Measurements from ENCODE around the gene FAM20B. TPM values are rescaled to one million over a fixed set of nuclear protein-coding genes. Genes with fewer than 3 reads are reported as not detected.
A peak's percentile ranks its signal among the peaks of the same experiment; 100 is the strongest.
"Not testable (repeated sequence)": the region's sequence is repeated elsewhere in the genome, so short reads cannot be mapped to it uniquely, and the experiment has no call there.

Gene FAM20B
- total RNA-seq, 1 experiment from 2014 or later: 30.0 TPM

GRCh38 chr1:179001451-179001850 is 24.2 kb upstream of the FAM20B start:
- no peaks in the 10 kb centered on the region for H3K36me3 ChIP-seq (ENCODE audit: insufficient read depth, low read length)
- H3K79me2 ChIP-seq (ENCODE audit: low read length): no peaks in the 10 kb centered on the region
- no peak overlapping the region for H3K4me3 ChIP-seq (ENCODE audit: low read length)
- H3K9me2 ChIP-seq (replicated peaks; ENCODE audit: insufficient read depth, low read length): no peaks in the 10 kb centered on the region
- no peak overlapping the region for H3K27ac ChIP-seq (ENCODE audit: low read length)
- DNase-seq: no peak
- no peak overlapping the region for H2AFZ ChIP-seq (ENCODE audit: low read length)
- H3K9me3 ChIP-seq (ENCODE audit: low read length): no peaks in the 10 kb centered on the region
- no peaks in the 10 kb centered on the region for H3K27me3 ChIP-seq (ENCODE audit: low read length)
- H4K20me1 ChIP-seq (ENCODE audit: insufficient read depth, low read depth, low read length): no peaks in the 10 kb centered on the region
- H3K9ac ChIP-seq (ENCODE audit: low read length): no peak overlapping the region
- H3K4me2 ChIP-seq (ENCODE audit: low read depth, low read length, poor library complexity, severe bottlenecking): no peak overlapping the region
- H3K4me1 ChIP-seq (ENCODE audit: low read length): peaks cover 25% of the 10 kb centered on the region

DNA sequence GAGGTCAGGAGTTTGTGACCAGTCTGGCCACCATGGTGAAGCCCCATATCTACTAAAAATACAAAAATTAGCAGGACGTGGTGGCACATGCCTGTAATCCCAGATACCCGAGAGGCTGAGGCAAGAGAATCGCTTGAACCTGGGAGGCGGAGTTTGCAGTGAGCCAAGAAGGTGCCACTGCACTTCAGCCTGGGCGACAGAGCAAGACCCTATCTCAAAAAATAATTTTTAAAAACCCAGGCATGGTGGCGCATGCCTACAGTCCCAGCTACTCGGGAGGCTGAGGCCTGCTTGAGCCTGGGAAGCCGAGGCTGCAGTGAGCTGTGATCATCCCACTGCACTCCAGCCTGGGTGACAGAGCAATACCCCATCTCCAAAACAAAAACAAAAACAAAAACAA is 23.6 kb upstream of the FAM20B start:
- H3K4me2 ChIP-seq (ENCODE audit: low read depth, low read length, poor library complexity, severe bottlenecking): peak overlapping the region; percentile 41
- H3K27ac ChIP-seq (ENCODE audit: low read length); DNase-seq; H3K9me3 ChIP-seq (ENCODE audit: low read length); H4K20me1 ChIP-seq (ENCODE audit: insufficient read depth, low read depth, low read length); H3K36me3 ChIP-seq (ENCODE audit: insufficient read depth, low read length); H3K9me2 ChIP-seq (replicated peaks; ENCODE audit: insufficient read depth, low read length); H3K27me3 ChIP-seq (ENCODE audit: low read length); H3K79me2 ChIP-seq (ENCODE audit: low read length): not testable (repeated sequence)
- H3K4me1 ChIP-seq (ENCODE audit: low read length): peaks cover 25% of the 10 kb centered on the region
- H3K9ac ChIP-seq (ENCODE audit: low read length): 0 out of 2 replicates have a peak overlapping the region, but pooled peaks have one; percentile 17
- H3K4me3 ChIP-seq (ENCODE audit: low read length): peak overlapping the region; percentile 41
- H2AFZ ChIP-seq (ENCODE audit: low read length): peak overlapping the region; percentile 88; the same call in 1 of the 2 replicates

DNA sequence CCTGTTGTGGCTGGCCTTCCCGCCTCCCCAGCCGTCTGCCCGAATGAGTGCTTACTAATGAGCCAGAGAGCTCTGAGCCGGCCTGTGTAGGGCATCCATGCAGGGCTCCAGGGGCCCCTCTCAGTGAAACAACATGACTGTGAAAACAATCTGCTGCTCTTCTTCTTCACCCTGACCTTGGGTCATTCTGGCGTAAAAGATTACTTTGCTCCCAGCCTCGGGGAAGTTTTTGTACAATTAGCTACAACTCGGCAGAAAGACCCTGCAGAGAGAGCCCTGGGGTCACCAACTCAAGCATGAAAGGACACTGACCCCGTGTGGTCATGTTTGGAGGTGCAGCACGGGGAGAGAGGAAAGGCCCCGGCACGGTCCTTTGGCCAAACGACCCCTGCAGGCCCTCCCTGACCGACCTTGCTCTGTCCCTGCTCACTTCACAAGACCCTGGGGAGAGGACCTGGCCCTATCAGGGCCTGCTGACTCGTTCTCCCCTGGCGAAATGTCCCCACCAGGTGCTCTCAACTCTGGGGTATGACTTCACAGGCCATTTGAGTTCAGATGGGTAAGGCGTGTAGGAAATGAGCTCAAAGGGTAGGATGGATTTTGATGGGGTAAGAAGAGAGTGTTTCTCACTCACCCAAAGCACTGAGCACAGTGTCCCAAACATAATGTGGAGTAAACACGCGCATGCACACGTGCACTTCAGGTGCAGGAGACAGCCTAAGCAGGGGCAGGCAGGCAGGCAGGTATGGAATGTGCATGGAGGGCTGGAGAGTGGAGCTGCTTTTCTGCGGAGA is 22.9 kb upstream of the FAM20B start:
- Histone ChIP-seq H3K27ac (ENCODE audit: low read length) (no peak overlapping the region), H3K4me2 (ENCODE audit: low read depth, low read length, poor library complexity, severe bottlenecking) (peak overlapping the region; percentile 41), H3K79me2 (ENCODE audit: low read length) (no peaks in the 10 kb centered on the region), H3K9me3 (ENCODE audit: low read length) (no peaks in the 10 kb centered on the region), H4K20me1 (ENCODE audit: insufficient read depth, low read depth, low read length) (no peaks in the 10 kb centered on the region), H3K27me3 (ENCODE audit: low read length) (no peaks in the 10 kb centered on the region), H3K9ac (ENCODE audit: low read length) (peak overlapping the region; percentile 47), H3K9me2 (replicated peaks; ENCODE audit: insufficient read depth, low read length) (no peaks in the 10 kb centered on the region), H2AFZ (ENCODE audit: low read length) (peak overlapping the region; percentile 88), H3K4me3 (ENCODE audit: low read length) (peak overlapping the region; percentile 41), H3K4me1 (ENCODE audit: low read length) (peaks cover 25% of the 10 kb centered on the region), H3K36me3 (ENCODE audit: insufficient read depth, low read length) (no peaks in the 10 kb centered on the region)
- DNase-seq: peak; percentile 92

DNA sequence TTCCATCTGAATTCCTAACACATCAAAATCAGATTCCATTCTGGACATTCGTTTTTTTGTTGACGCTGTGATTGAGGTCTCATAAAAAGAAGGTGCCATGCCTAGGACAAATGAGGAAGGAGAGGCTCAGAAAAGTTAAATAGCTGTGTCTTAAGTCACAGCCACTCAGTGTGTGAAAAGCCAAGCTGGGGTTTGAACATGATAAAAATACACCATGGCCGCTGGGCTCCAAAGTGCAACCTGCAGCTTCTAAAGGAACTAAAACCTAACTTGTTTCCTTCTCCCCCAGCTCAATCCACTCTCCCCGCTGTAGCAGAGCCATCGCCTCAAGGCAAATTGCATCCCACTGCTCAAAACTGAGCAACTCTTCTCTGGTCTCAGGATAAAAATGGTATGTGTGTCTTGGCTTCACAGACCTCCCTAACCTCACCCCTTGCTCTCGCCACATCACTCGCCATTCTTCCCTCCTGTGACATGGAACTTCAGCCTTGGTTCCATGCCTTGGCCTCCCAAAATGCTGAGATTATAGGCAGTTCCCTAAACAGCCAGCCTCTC is 22.1 kb upstream of the FAM20B start:
- Histone ChIP-seq H3K4me1 (ENCODE audit: low read length) (peaks cover 25% of the 10 kb centered on the region), H2AFZ (ENCODE audit: low read length) (peak overlapping the region; percentile 64; the same call in 1 of the 2 replicates), H3K79me2 (ENCODE audit: low read length) (no peaks in the 10 kb centered on the region), H3K9me3 (ENCODE audit: low read length) (no peaks in the 10 kb centered on the region), H4K20me1 (ENCODE audit: insufficient read depth, low read depth, low read length) (no peaks in the 10 kb centered on the region), H3K27me3 (ENCODE audit: low read length) (no peaks in the 10 kb centered on the region), H3K4me3 (ENCODE audit: low read length) (0 out of 2 replicates have a peak overlapping the region, but pooled peaks have one; percentile 32), H3K9ac (ENCODE audit: low read length) (peak overlapping the region; percentile 46), H3K36me3 (ENCODE audit: insufficient read depth, low read length) (no peaks in the 10 kb centered on the region), H3K9me2 (replicated peaks; ENCODE audit: insufficient read depth, low read length) (no peaks in the 10 kb centered on the region), H3K27ac (ENCODE audit: low read length) (peak overlapping the region; percentile 29; the same call in 1 of the 2 replicates), H3K4me2 (ENCODE audit: low read depth, low read length, poor library complexity, severe bottlenecking) (peak overlapping the region; percentile 58)
- no peak for DNase-seq

DNA sequence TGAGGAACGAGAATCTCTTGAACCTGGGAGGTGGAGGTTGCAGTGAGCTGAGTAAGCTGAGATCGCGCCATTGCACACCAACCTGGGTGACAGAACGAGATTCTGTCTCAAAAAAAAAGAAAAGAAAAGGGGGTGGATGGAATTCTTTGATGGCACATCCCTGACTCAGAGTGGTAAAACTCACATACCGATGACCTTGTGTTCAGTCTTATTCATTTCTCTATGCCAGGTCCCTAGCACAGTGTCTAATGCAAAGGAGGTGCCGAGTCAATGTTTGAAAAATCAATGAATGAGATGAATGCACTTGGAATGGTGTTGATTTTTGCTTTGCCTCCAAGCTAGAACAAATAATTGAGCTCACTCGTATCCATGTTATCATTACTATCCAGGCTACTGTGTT is 18.5 kb upstream of the FAM20B start:
- Histone ChIP-seq H3K27me3 (ENCODE audit: low read length) (no peaks in the 10 kb centered on the region), H2AFZ (ENCODE audit: low read length) (no peak overlapping the region), H3K4me2 (ENCODE audit: low read depth, low read length, poor library complexity, severe bottlenecking) (no peak overlapping the region), H3K9ac (ENCODE audit: low read length) (no peak overlapping the region), H3K9me3 (ENCODE audit: low read length) (no peaks in the 10 kb centered on the region), H4K20me1 (ENCODE audit: insufficient read depth, low read depth, low read length) (no peaks in the 10 kb centered on the region), H3K36me3 (ENCODE audit: insufficient read depth, low read length) (no peaks in the 10 kb centered on the region), H3K4me1 (ENCODE audit: low read length) (peaks cover 23% of the 10 kb centered on the region), H3K79me2 (ENCODE audit: low read length) (no peaks in the 10 kb centered on the region), H3K27ac (ENCODE audit: low read length) (no peak overlapping the region), H3K9me2 (replicated peaks; ENCODE audit: insufficient read depth, low read length) (no peaks in the 10 kb centered on the region), H3K4me3 (ENCODE audit: low read length) (no peak overlapping the region)
- no peak for DNase-seq

DNA sequence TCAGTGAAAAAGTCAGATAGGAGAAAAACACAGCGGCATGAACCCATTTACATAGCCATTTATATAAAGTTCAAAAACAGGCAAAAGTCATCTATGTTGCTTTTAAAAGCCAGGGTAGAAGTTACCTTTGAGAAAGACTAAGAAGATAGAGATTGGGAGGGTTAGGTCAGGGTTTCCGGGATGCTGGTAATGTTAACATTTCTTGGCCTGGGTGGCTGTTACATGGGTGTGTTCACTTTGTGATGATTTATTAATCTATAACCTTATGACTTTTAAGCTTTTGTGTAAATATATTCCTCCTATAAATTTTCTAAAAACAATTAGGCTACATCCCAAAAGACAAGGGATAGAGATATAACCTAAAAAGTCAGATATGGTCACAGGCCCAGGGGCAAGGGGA is 15.0 kb upstream of the FAM20B start:
- no peak overlapping the region for H2AFZ ChIP-seq (ENCODE audit: low read length)
- no peak overlapping the region for H3K4me3 ChIP-seq (ENCODE audit: low read length)
- no peaks in the 10 kb centered on the region for H3K79me2 ChIP-seq (ENCODE audit: low read length)
- H3K9me3 ChIP-seq (ENCODE audit: low read length): no peaks in the 10 kb centered on the region
- no peaks in the 10 kb centered on the region for H3K27me3 ChIP-seq (ENCODE audit: low read length)
- no peaks in the 10 kb centered on the region for H4K20me1 ChIP-seq (ENCODE audit: insufficient read depth, low read depth, low read length)
- no peak for DNase-seq
- no peak overlapping the region for H3K4me2 ChIP-seq (ENCODE audit: low read depth, low read length, poor library complexity, severe bottlenecking)
- no peaks in the 10 kb centered on the region for H3K4me1 ChIP-seq (ENCODE audit: low read length)
- H3K27ac ChIP-seq (ENCODE audit: low read length): no peak overlapping the region
- H3K9me2 ChIP-seq (replicated peaks; ENCODE audit: insufficient read depth, low read length): no peaks in the 10 kb centered on the region
- H3K36me3 ChIP-seq (ENCODE audit: insufficient read depth, low read length): no peaks in the 10 kb centered on the region
- H3K9ac ChIP-seq (ENCODE audit: low read length): no peak overlapping the region

GRCh38 chr1:179012038-179012437 is 13.7 kb upstream of the FAM20B start:
- Histone ChIP-seq H4K20me1 (ENCODE audit: insufficient read depth, low read depth, low read length) (no peaks in the 10 kb centered on the region), H3K9ac (ENCODE audit: low read length) (no peak overlapping the region), H2AFZ (ENCODE audit: low read length) (no peak overlapping the region), H3K9me3 (ENCODE audit: low read length) (no peaks in the 10 kb centered on the region), H3K9me2 (replicated peaks; ENCODE audit: insufficient read depth, low read length) (no peaks in the 10 kb centered on the region), H3K36me3 (ENCODE audit: insufficient read depth, low read length) (no peaks in the 10 kb centered on the region), H3K27ac (ENCODE audit: low read length) (no peak overlapping the region), H3K4me2 (ENCODE audit: low read depth, low read length, poor library complexity, severe bottlenecking) (no peak overlapping the region), H3K4me3 (ENCODE audit: low read length) (no peak overlapping the region), H3K79me2 (ENCODE audit: low read length) (no peaks in the 10 kb centered on the region), H3K4me1 (ENCODE audit: low read length) (no peaks in the 10 kb centered on the region), H3K27me3 (ENCODE audit: low read length) (no peaks in the 10 kb centered on the region)
- DNase-seq: no peak

DNA sequence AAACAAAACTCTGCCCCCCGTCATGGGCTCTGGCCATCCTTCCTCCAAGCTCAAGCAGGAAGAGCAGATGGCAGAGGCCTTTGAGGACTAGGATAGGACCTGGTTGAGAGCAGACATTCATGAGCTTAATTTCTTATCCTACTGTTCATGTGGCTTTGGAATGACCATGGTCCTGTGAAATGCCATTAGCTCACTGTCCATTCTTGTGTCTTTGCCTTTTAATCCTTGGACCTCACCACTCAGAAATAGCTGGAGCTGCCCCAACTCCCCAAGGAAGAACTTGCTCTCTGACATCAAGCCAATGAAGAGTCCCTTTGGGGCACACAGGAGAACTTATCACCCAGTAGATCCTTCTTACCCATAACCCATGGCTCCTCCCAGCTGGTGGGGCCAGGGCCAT is 11.6 kb upstream of the FAM20B start:
- H3K9ac ChIP-seq (ENCODE audit: low read length): no peak overlapping the region
- no peaks in the 10 kb centered on the region for H3K9me3 ChIP-seq (ENCODE audit: low read length)
- H3K9me2 ChIP-seq (replicated peaks; ENCODE audit: insufficient read depth, low read length): no peaks in the 10 kb centered on the region
- H3K36me3 ChIP-seq (ENCODE audit: insufficient read depth, low read length): no peaks in the 10 kb centered on the region
- H4K20me1 ChIP-seq (ENCODE audit: insufficient read depth, low read depth, low read length): no peaks in the 10 kb centered on the region
- H3K79me2 ChIP-seq (ENCODE audit: low read length): no peaks in the 10 kb centered on the region
- no peak overlapping the region for H3K4me3 ChIP-seq (ENCODE audit: low read length)
- no peak overlapping the region for H3K27ac ChIP-seq (ENCODE audit: low read length)
- no peaks in the 10 kb centered on the region for H3K27me3 ChIP-seq (ENCODE audit: low read length)
- DNase-seq: no peak
- H3K4me2 ChIP-seq (ENCODE audit: low read depth, low read length, poor library complexity, severe bottlenecking): no peak overlapping the region
- no peaks in the 10 kb centered on the region for H3K4me1 ChIP-seq (ENCODE audit: low read length)
- H2AFZ ChIP-seq (ENCODE audit: low read length): no peak overlapping the region
